DND-41 (cell line): ENCODE data around the gene NUP88.
A peak's percentile ranks its signal among the peaks of the same experiment; 100 is the strongest.

Experiments used
- ATAC-seq: fragments of 200-7000 bp; cut with Tn5 transposase; 3 replicates; pipeline ENCODE4 v1.9.1; 2021; ENCODE audit warnings: low read depth; ENCODE audit not compliant: insufficient read depth
- DNase-seq: peaks from one replicate; pipeline ENCODE4 v3.0.0-alpha.2; 2020
- H2AFZ ChIP-seq: 2 replicates; pipeline ENCODE4 v1.6.0; 2012; ENCODE audit warnings: low read depth, low read length
- H3K27ac ChIP-seq: 2 replicates; pipeline ENCODE4 v1.5.1; 2012; ENCODE audit warnings: low read length, inconsistent platforms
- H3K27me3 ChIP-seq: fragments of 200-600 bp; sonication (generic); 2 replicates; pipeline ENCODE4 v1.6.0; 2012; ENCODE audit warnings: low read length, mild to moderate bottlenecking, inconsistent platforms; ENCODE audit not compliant: insufficient read depth, poor library complexity
- H3K36me3 ChIP-seq: 2 replicates; pipeline ENCODE4 v1.5.1; 2012; ENCODE audit warnings: low read length, inconsistent platforms; ENCODE audit not compliant: insufficient read depth
- H3K4me1 ChIP-seq: 2 replicates; pipeline ENCODE4 v1.5.1; 2012; ENCODE audit warnings: mild to moderate bottlenecking, low read length; ENCODE audit not compliant: insufficient read depth
- H3K4me2 ChIP-seq: 2 replicates; pipeline ENCODE4 v1.6.0; 2012; ENCODE audit warnings: mild to moderate bottlenecking, moderate library complexity, low read length, inconsistent platforms; ENCODE audit not compliant: insufficient read depth
- H3K4me3 ChIP-seq, 2 experiments: fragments of 200-600 bp in 1 of 2; shearing (Covaris generic) in 1 of 2; 2 replicates each; pipeline ENCODE4 v1.5.1; 2012 to 2016; ENCODE audit warnings: inconsistent platforms in 2 of 2, low read length in 2 of 2, mild to moderate bottlenecking in 2 of 2, low read depth in 1 of 2, moderate library complexity in 1 of 2
- H3K79me2 ChIP-seq: 2 replicates; pipeline ENCODE4 v1.6.0; 2012; ENCODE audit warnings: low read length, inconsistent platforms; ENCODE audit not compliant: insufficient read depth
- H3K9ac ChIP-seq: 2 replicates; pipeline ENCODE4 v1.6.0; 2012; ENCODE audit warnings: low read depth, mild to moderate bottlenecking, inconsistent platforms, low read length, moderate library complexity
- H3K9me3 ChIP-seq: 2 replicates; pipeline ENCODE4 v1.5.1; 2012; ENCODE audit warnings: low read length, moderate library complexity, mild to moderate bottlenecking, inconsistent platforms; ENCODE audit not compliant: insufficient read depth, severe bottlenecking
- H4K20me1 ChIP-seq: 2 replicates; pipeline ENCODE4 v1.6.0; 2012; ENCODE audit warnings: low read length; ENCODE audit not compliant: insufficient read depth
- CTCF ChIP-seq: IDR thresholded peaks from 2 replicates; pipeline ENCODE4 v1.5.1; 2012; ENCODE audit warnings: borderline replicate concordance, low read length, moderate library complexity, mild to moderate bottlenecking; ENCODE audit not compliant: poor library complexity, severe bottlenecking; ENCODE audit errors: extremely low read depth
- EZH2 ChIP-seq: IDR thresholded peaks from 3 replicates; pipeline ENCODE4 v1.6.1; 2012; ENCODE audit warnings: borderline replicate concordance, low read depth, mild to moderate bottlenecking, moderate library complexity, low read length, inconsistent platforms; ENCODE audit not compliant: severe bottlenecking

Gene NUP88

DNA sequence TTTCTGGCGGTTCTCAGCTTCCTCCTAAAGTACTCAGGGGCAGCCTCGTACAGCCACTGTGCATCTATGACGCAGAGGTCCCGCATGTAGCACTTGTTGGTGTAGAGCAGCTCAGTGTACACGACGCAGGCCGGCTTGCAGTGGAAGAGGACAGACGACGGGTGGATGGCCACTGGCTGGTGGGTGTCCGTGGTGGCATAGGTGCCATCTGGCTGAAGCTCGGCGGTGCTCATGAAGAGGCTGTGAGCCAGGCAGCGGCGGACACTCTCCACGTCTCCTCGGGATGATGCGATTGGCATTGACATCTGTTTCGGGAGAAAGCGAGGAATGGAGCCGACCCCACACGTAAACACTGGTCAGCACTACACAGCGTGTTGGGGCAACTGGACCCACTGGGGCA, 24.7 kb upstream of the NUP88 start:
- Histone ChIP-seq H3K79me2 (peaks cover 9% of the 10 kb centered on the region), H3K4me2 (no peak overlapping the region), H3K27me3 (no peaks in the 10 kb centered on the region), H3K27ac (no peak overlapping the region), H3K4me1 (peaks cover 6% of the 10 kb centered on the region), H3K9ac (no peak overlapping the region), H2AFZ (no peak overlapping the region), H4K20me1 (peaks cover 6% of the 10 kb centered on the region; the same call in 1 of the 2 replicates), H3K36me3 (peaks cover 68% of the 10 kb centered on the region), H3K9me3 (no peaks in the 10 kb centered on the region), H3K4me3 (no peak overlapping the region)
- TF ChIP-seq EZH2: no peak
- TF ChIP-seq CTCF: no peak
- DNase-seq: no peak
- no peak for ATAC-seq

- Histone ChIP-seq H3K9me3 (no peaks in the 10 kb centered on the region), H3K79me2 (peaks cover 12% of the 10 kb centered on the region), H3K4me1 (peaks cover 8% of the 10 kb centered on the region), H3K27ac (no peak overlapping the region), H3K27me3 (no peaks in the 10 kb centered on the region), H2AFZ (no peak overlapping the region), H3K9ac (no peak overlapping the region), H4K20me1 (peaks cover 6% of the 10 kb centered on the region; the same call in 1 of the 2 replicates), H3K4me2 (no peak overlapping the region), H3K36me3 (peaks cover 64% of the 10 kb centered on the region), H3K4me3 (no peak overlapping the region)
- DNase-seq (no peak), ATAC-seq (no peak)
- TF ChIP-seq EZH2 (no peak), CTCF (no peak)
These were observed 24.3 kb upstream of the NUP88 start for GRCh38 chr17:5443728-5444127.

GRCh38 chr17:5439446-5439764, 19.9 kb upstream of the NUP88 start:
- H3K36me3 ChIP-seq: peaks cover 61% of the 10 kb centered on the region
- H3K79me2 ChIP-seq: peaks cover 52% of the 10 kb centered on the region
- H3K27ac ChIP-seq: peak overlapping the region; percentile 91
- H2AFZ ChIP-seq: peak overlapping the region; percentile 98
- H3K27me3 ChIP-seq: no peaks in the 10 kb centered on the region
- TF ChIP-seq CTCF: no peak
- TF ChIP-seq EZH2: no peak
- H3K4me1 ChIP-seq: peaks cover 38% of the 10 kb centered on the region
- H3K9me3 ChIP-seq: no peaks in the 10 kb centered on the region
- peak overlapping the region; percentile 82 for H3K9ac ChIP-seq
- peaks cover 15% of the 10 kb centered on the region for H4K20me1 ChIP-seq
- ATAC-seq (no peak; the same call in 2 of the 3 replicates), DNase-seq (no peak)
- H3K4me3 ChIP-seq: peak overlapping the region; percentile 26 to 84; a peak in 3 of 4 replicates
- peak overlapping the region; percentile 82 for H3K4me2 ChIP-seq
